Psoas muscle (tissue), 8 donors: ENCODE data around the gene DKKL1. TPM values are rescaled to one million over a fixed set of nuclear protein-coding genes. Genes with fewer than 3 reads are reported as not detected.

Experiments used
- ATAC-seq, 4 donors: fragments of 200-7000 bp; cut with Tn5 transposase; one replicate each; pipeline ENCODE4 v1.9.1; 2020; ENCODE audit warnings: moderate library complexity in 3 of 4, mild to moderate bottlenecking in 2 of 4
- DNase-seq, 2 donors: peaks; one replicate each; pipeline ENCODE4 v3.0.0-alpha.2; 2020
- H3K27ac ChIP-seq: fragments of 200-600 bp; one replicate; pipeline ENCODE4 v1.8.0; 2022
- H3K27me3 ChIP-seq, 3 donors: fragments of 200-600 bp in 1 of 3; one replicate each; pipeline versions ENCODE4 v1.6.1 to v1.8.0; 2013 to 2022; ENCODE audit warnings: low read length in 2 of 3, mild to moderate bottlenecking in 2 of 3, moderate library complexity in 1 of 3; ENCODE audit not compliant: insufficient read depth in 3 of 3
- H3K36me3 ChIP-seq, 2 donors: fragments of 200-600 bp in 1 of 2; one replicate each; pipeline versions ENCODE4 v1.6.1 to v1.8.0; 2013 to 2022; ENCODE audit warnings: low read depth in 1 of 2, mild to moderate bottlenecking in 1 of 2, moderate library complexity in 1 of 2; ENCODE audit not compliant: insufficient read depth in 1 of 2
- H3K4me1 ChIP-seq: fragments of 200-600 bp; one replicate; pipeline ENCODE4 v1.8.0; 2022
- H3K4me3 ChIP-seq: fragments of 200-600 bp; one replicate; pipeline ENCODE4 v1.8.0; 2022; ENCODE audit warnings: mild to moderate bottlenecking
- H3K9me3 ChIP-seq: fragments of 200-600 bp; one replicate; pipeline ENCODE4 v1.8.0; 2022
- WGBS, 3 donors: extraction: QIAGEN DNeasy Blood & Tissue Kit; methylation state at CpG; one replicate each; pipeline versions ENCODE4 v1.1.6 to v1.1.7; 2013; 5-methylcytosine and 5-hydroxymethylcytosine counted together
- intact Hi-C, 2 donors: fragments of 100-400 bp; cut with DNase I; formaldehyde crosslinking; loops; one replicate each; pipeline versions ENCODE4 v1.11.0 to v1.14.2; 2022
- polyA plus RNA-seq, 3 donors: library from polyadenylated mRNA; stranded (reverse); fragments of 200-250 nt; gene quantifications; one replicate each; pipeline ENCODE4 v1.2.3, GENCODE V29; 2013
- total RNA-seq, 4 donors: library from RNA; stranded (reverse); fragmentation: NEBNext Ultra II Directional in 2 of 4; extraction: Animal tissue kit (Norgen Biotek cat#: 25700) in 2 of 4; gene quantifications; one replicate each; pipeline versions ENCODE4 v1.2.1 to v1.2.4, GENCODE V29; 2021 to 2023
- TF ChIP-seq, protein P1 (sequence below): fragments of 200-600 bp; IDR thresholded peaks from one replicate; pipeline ENCODE4 v1.8.0; 2022; ENCODE audit warnings: antibody characterized with exemption
- donor health status: healthy with polysubstance abuse.
- donor health status: DM: no; HTN: no; CAD: no; lungs with moderate emphysema.
- donor health status: Bipolar disorder and iron deficiency.
- donor health status: healthy.
- donor health status: DM: yes; HTN: yes; CAD: no.
- donor health status: DM: no; HTN: no; CAD: no.
- donor health status: DM: no; HTN: no; CAD: no.
- donor health status: DM: yes; HTN: yes; CAD: no.

The DKKL1 gene
- total and polyA plus RNA-seq, 7 donors, result 0.06 TPM; not detected in 6

DNA sequence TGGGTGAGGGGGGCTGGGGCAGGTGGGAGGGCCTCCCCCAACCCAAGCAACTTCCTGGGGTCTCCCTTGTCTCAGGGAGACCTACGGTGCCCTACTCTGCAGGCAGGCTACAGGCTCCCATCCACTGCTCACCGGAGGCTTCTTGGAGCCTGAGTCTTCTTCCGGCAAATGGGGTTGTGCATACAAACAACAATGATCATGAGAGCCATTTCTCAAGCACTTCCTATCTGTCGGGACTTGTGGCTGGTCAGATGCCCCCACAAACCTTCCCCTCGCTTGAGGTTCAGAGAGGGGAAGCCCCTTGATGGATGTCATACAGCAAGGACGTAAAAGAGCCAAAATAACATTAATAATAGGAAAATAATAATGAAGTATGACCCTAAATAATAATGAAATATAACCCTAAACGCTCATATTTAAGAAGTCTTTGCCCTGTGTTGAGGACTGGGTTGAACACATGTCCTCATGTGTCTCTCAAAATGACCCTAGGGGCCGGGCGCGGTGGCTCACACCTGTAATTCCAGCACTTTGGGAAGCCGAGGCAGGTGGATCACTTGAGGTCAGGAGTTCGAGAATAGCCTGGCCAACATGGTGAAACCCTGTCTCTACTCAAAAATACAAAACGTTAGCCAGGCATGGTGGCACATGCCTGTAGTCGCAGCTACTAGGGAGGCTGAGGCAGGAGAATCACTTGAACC lies 27.7 kb upstream of the DKKL1 start:
- Histone ChIP-seq H3K27ac (no peak overlapping the region), H3K4me3 (peak overlapping the region; percentile 25), H3K9me3 (no peaks in the 10 kb centered on the region), H3K36me3 (peaks cover 0 to under 1% of the 10 kb centered on the region in 2 donors), H3K4me1 (peaks cover 5% of the 10 kb centered on the region), H3K27me3 (no peaks in the 10 kb centered on the region)
- no peak for ATAC-seq
- TF ChIP-seq, protein P1, sequence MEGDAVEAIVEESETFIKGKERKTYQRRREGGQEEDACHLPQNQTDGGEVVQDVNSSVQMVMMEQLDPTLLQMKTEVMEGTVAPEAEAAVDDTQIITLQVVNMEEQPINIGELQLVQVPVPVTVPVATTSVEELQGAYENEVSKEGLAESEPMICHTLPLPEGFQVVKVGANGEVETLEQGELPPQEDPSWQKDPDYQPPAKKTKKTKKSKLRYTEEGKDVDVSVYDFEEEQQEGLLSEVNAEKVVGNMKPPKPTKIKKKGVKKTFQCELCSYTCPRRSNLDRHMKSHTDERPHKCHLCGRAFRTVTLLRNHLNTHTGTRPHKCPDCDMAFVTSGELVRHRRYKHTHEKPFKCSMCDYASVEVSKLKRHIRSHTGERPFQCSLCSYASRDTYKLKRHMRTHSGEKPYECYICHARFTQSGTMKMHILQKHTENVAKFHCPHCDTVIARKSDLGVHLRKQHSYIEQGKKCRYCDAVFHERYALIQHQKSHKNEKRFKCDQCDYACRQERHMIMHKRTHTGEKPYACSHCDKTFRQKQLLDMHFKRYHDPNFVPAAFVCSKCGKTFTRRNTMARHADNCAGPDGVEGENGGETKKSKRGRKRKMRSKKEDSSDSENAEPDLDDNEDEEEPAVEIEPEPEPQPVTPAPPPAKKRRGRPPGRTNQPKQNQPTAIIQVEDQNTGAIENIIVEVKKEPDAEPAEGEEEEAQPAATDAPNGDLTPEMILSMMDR, result no peak
- 82 to 86% (median 84%) methylated on average over 14 of the region's 14 CpGs for WGBS, 3 donors
- no peak for DNase-seq
- intact Hi-C loops, result no loop called here

DNA sequence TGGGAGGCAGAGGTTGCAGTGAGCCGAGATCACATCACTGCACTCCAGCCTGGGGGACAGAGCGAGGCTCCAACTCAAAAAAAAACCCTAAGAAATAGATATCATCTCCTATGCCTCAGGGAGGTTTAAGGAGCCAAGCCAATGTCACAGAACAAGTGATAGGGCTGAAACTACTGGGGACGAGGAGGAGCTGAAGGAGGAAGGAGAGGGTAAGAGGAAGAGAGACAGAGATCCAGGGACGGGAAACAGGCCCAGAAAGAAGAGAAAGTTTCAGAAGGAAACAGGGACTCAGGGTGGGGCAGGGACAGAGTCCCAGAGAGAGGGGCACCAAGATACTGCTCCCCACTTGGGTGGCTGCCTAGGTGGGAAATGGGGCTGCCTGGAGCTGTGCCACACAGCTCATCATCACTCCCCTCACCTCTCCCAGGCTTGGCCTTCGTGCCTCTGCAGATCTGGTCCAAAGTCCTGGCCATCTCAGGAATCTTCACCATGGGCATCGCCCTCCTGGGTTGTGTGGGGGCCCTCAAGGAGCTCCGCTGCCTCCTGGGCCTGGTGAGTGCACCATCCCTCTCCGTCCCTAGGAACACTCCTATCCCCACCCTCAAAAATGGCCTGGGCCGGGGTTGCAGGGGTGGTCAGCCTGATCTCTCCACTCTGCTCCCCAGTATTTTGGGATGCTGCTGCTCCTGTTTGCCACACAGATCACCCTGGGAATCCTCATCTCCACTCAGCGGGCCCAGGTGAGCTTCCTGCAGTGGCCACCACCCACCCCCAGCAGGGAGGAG lies 27.0 kb upstream of the DKKL1 start:
- H3K36me3 ChIP-seq, result peaks cover 0 to 8% of the 10 kb centered on the region in 2 donors
- TF ChIP-seq, protein P1, result no peak
- no peak for DNase-seq
- peaks cover 5% of the 10 kb centered on the region for H3K4me1 ChIP-seq
- H3K4me3 ChIP-seq, result no peak overlapping the region
- H3K27ac ChIP-seq, result no peak overlapping the region
- H3K27me3 ChIP-seq, result no peaks in the 10 kb centered on the region
- intact Hi-C loops, result no loop called here
- ATAC-seq, result no peak
- H3K9me3 ChIP-seq, result no peaks in the 10 kb centered on the region
- WGBS, 3 donors, result 83 to 90% (median 86%) methylated on average over 10 of the region's 10 CpGs

DNA sequence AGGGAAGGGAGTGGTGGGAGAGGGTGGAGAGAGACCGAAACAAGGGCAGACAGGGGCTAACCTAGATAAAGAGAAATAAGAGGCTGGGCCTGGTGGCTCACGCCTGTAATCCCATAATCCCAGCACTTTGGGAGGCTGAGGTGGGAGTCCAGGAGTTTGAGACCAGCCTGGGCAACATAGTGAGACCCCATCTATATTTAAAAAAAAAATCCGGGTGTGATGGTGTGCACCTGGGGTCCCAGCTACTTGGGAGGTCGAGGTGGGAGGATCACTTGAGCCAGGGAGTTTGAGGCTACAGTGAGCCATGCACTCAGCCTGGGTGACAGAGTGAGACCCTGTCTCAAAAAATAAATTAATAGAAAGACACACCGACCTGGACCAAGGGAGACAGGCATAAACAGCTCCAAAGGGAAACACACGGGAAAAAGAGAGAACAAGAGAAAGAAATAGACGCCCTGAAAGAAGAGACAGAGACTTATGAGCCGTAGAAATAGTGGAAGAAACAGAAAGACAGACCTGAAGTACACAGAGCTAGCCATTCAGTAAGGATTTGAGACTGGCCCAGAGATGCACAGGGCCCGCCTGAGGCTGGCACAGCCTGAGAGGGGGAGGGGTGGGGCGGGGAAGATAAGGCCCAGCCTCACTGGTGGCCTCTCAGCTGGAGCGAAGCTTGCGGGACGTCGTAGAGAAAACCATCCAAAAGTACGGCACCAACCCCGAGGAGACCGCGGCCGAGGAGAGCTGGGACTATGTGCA lies 26.2 kb upstream of the DKKL1 start:
- TF ChIP-seq, protein P1, result no peak
- DNase-seq, result no peak
- no peaks in the 10 kb centered on the region for H3K27me3 ChIP-seq
- H3K4me1 ChIP-seq, result peaks cover 5% of the 10 kb centered on the region
- ATAC-seq, result no peak
- H3K9me3 ChIP-seq, result no peaks in the 10 kb centered on the region
- H3K27ac ChIP-seq, result no peak overlapping the region
- intact Hi-C loops, result no loop called here
- peaks cover 0 to 15% of the 10 kb centered on the region in 2 donors for H3K36me3 ChIP-seq
- WGBS, 3 donors, result 64 to 68% (median 67%) methylated on average over 19 of the region's 19 CpGs
- no peak overlapping the region for H3K4me3 ChIP-seq

DNA sequence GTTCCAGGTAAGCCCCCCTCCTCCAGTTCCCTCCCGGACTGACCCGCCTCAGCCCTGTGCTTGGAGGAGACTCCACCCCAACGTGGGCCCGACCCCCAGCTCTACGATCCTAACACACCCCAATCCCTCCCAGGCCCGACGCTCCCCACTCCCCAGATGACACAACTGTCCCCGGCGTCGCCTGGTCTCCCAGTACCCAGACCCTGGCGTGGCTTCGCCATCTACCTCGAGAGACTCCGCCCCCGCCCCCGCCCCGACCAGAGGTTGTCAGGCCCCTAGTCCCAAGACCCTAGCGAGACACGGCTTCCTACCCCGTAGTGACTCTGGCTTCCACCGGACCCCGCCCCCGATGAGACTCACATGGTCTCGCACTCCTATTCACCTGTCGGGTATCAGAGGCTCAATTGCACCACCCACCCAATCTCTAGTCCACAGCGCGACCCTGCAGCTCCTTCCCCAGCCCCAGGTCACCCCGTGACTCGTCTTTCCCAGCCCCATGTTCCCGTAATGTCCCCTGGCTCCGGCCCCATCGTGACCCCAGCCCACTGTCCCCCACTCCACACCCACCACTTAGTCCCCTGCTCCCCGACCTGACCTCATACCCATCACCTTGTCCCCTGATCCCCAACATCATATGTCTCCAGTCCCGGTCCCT lies 25.5 kb upstream of the DKKL1 start:
- peaks cover 5% of the 10 kb centered on the region for H3K4me1 ChIP-seq

More for the DNA sequence above, 25.5 kb upstream of the DKKL1 start:
- no peak for DNase-seq
- Histone ChIP-seq H3K9me3 (no peaks in the 10 kb centered on the region), H3K4me3 (peak overlapping the region; percentile 63), H3K27me3 (no peaks in the 10 kb centered on the region), H3K27ac (no peak overlapping the region), H3K36me3 (peaks cover 0 to 23% of the 10 kb centered on the region in 2 donors)
- 23 to 31% (median 25%) methylated on average over 30 to 34 of the region's 34 CpGs for WGBS, 3 donors
- intact Hi-C loops, result no loop called here
- no peak for ATAC-seq
- TF ChIP-seq, protein P1, result no peak
